ENCODE data around the gene RAB11FIP4. TPM values are rescaled to one million over a fixed set of nuclear protein-coding genes. Genes with fewer than 3 reads are reported as not detected.

The RAB11FIP4 gene
- total and polyA plus RNA-seq, 7 donors = 0.66 to 32.5 (median 1.8) TPM

- no peak for DNase-seq
- Histone ChIP-seq H3K27ac (no peak overlapping the region), H3K4me3 (no peak overlapping the region), H3K27me3 (no peaks in the 10 kb centered on the region), H3K4me1 (no peaks in the 10 kb centered on the region), H3K36me3 (no peaks in the 10 kb centered on the region), H3K9me3 (no peaks in the 10 kb centered on the region)
- intact Hi-C loops (cut with DNase I) = no loop called here
- TF ChIP-seq POLR2AphosphoS5 (IDR thresholded peaks at IDR 0.05) (no peak), CTCF (IDR thresholded peaks at IDR 0.05) (no peak), EP300 (IDR thresholded peaks at IDR 0.05) (no peak), POLR2A (IDR thresholded peaks at IDR 0.05) (no peak)
- 94 to 97% methylated on average over 13 of the region's 13 CpGs for WGBS, 2 donors
Observed at GRCh38 chr17:31521632-31522283, 130.3 kb downstream of the RAB11FIP4 start.

- H3K9me3 ChIP-seq = no peaks in the 10 kb centered on the region
- DNase-seq = no peak
- no peaks in the 10 kb centered on the region for H3K4me1 ChIP-seq
- H3K4me3 ChIP-seq = no peak overlapping the region
- intact Hi-C loops (cut with DNase I) = no loop called here
- no peak overlapping the region for H3K27ac ChIP-seq
- TF ChIP-seq POLR2AphosphoS5 (IDR thresholded peaks at IDR 0.05) (no peak), POLR2A (IDR thresholded peaks at IDR 0.05) (no peak), CTCF (IDR thresholded peaks at IDR 0.05) (no peak), EP300 (IDR thresholded peaks at IDR 0.05) (no peak)
- 96 to 97% methylated on average over 16 of the region's 16 CpGs for WGBS, 2 donors
- H3K27me3 ChIP-seq = no peaks in the 10 kb centered on the region
- no peaks in the 10 kb centered on the region for H3K36me3 ChIP-seq
Observed at GRCh38 chr17:31522284-31522931, 130.9 kb downstream of the RAB11FIP4 start.

- Histone ChIP-seq H3K27me3 (no peaks in the 10 kb centered on the region), H3K27ac (no peak overlapping the region), H3K4me1 (no peaks in the 10 kb centered on the region), H3K9me3 (no peaks in the 10 kb centered on the region), H3K36me3 (no peaks in the 10 kb centered on the region), H3K4me3 (no peak overlapping the region)
- intact Hi-C loops (cut with DNase I) = no loop called here
- TF ChIP-seq EP300 (IDR thresholded peaks at IDR 0.05) (no peak), POLR2A (IDR thresholded peaks at IDR 0.05) (no peak), CTCF (IDR thresholded peaks at IDR 0.05) (no peak), POLR2AphosphoS5 (IDR thresholded peaks at IDR 0.05) (no peak)
- no peak for DNase-seq
- 96% methylated on average over 9 of the region's 9 CpGs for whole genome bisulfite sequencing, 2 donors
Observed at GRCh38 chr17:31522987-31523495, 131.6 kb downstream of the RAB11FIP4 start.

GRCh38 chr17:31523862-31524730 lies 132.6 kb downstream of the RAB11FIP4 start:
- no peak overlapping the region for H3K4me3 ChIP-seq
- 97% methylated on average over 14 of the region's 14 CpGs for WGBS, 2 donors
- DNase-seq = no peak
- intact Hi-C loops (cut with DNase I) = no loop called here
- H3K9me3 ChIP-seq = no peaks in the 10 kb centered on the region
- no peaks in the 10 kb centered on the region for H3K4me1 ChIP-seq
- no peak for TF ChIP-seq POLR2A (IDR thresholded peaks at IDR 0.05)
- TF ChIP-seq POLR2AphosphoS5 (IDR thresholded peaks at IDR 0.05) = no peak
- TF ChIP-seq EP300 (IDR thresholded peaks at IDR 0.05) = no peak
- TF ChIP-seq CTCF (IDR thresholded peaks at IDR 0.05) = no peak
- no peaks in the 10 kb centered on the region for H3K27me3 ChIP-seq
- no peaks in the 10 kb centered on the region for H3K36me3 ChIP-seq
- H3K27ac ChIP-seq = no peak overlapping the region
